HG03196 (cell line): ENCODE data around the gene RYR1.
"Not testable (repeated sequence)": the region's sequence is repeated elsewhere in the genome, so short reads cannot be mapped to it uniquely, and the experiment has no call there.

Source experiments
- ATAC-seq: cut with Tn5 transposase; IDR thresholded peaks from one replicate; pipeline ENCODE4 v1.9.1; 2021; ENCODE audit not compliant: unreplicated experiment

Gene RYR1

DNA sequence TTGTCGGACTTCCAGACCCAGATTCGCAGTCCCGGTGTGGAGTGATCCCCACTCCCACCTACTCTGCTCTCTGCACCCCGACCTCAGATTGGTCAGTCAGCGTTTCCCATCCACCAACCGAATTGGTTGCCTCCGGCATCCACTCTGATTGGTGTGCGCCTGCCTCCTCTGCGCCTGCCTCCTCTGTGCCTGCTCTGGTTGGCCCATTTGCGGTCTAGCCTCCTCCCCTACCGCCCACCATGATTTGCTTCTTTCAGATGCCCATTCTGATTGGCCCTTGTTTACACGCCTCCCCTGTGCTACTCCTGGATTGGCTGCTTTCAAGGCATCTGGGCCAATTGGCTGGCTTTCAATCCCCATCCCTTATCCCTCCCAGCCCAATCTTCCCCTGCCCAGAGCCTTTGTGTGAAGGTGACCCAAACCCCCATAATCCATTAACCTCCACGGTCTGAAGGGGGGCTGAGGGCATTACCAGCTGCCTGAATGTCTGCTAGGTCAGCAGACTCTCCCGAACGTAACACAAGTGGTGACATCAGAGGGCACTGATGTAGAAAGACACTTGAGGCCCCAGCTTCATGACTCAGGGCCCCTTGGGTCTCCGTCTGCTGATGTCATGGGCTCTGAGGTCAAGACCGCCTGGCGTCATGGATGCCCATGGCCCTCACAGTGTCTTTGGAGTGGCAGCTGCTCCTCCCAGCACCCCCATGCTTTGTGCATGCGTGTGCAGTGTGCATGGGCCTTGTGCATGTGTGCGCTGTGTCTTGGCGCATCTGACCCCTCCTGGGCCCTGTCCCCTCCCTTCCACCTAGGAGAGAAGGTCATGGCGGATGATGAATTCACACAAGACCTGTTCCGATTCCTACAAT lies 103.8 kb downstream of the RYR1 start:
- no peak for ATAC-seq

DNA sequence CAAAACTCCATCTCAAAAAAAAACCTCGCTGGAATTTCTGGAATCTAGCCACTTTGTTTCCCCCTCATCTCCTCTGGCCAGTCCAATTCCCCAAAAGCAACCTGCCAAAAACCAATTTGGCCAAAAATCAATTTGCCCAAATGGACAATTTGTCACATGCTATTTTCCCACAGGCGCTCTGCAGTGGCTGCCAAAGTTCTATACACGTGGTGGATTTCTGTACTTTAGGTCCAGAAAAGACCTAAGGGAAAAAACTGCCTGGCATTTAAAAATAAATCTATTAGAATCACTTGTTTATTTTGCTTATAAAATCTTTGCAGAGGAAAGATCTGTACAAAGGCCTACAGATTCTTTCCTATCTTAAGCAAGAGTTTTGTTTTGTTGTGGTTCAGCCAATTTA lies 104.9 kb downstream of the RYR1 start:
- no peak for ATAC-seq

DNA sequence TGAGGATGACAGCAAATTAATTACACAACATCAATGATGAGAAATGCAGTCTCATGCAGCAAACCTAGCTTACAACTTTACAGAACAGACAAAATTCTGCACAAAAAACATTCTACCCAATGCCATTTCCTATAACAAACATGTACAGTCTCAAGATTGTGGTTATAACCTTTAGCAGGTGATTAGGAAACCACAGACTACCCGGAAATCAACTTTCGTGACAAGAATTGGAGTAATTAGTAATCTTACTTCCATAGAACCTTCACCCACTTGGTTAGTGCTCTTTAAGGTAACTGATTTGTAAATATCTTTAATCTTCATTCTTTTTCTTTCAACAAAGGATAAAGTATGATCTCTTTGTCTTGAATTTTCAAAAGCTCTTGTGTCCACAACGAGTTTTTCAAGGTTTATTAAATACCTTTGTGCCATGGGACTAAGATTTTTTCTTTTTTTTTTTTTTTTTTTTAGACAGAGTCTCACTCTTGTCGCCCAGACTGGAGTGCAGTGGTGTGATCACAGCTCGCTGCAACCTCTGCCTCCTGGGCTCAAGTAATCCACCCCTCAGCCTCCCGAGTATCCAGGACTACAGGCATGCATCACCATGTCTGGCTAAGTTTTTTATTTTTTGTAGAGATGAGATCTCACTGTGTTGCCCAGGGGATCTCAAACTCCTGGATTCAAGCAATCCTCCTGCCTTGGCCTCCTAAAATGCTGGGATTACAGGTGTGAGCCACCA lies 105.5 kb downstream of the RYR1 start:
- no peak for ATAC-seq

DNA sequence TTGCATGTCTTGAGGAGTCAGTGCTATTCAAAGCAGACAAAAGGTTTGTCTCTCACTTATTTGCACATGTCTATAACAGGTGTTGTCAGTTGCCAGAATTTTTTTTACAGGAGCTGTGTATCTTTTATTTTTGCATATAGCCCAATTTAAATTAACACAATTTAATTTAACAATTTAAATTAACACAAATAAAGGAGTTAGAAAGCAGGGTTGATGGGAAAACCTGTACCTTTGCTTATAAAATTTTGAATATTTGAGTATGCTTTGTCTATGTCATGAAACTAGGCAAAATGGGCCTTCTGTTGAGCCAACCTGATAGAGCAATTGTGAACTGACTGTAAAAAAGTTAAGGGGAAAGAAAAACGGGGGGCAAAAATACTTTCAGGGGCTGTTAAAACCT lies 106.3 kb downstream of the RYR1 start:
- no peak for ATAC-seq

GRCh38 chr19:38542040-38542439 lies 108.5 kb downstream of the RYR1 start:
- ATAC-seq: no peak

DNA sequence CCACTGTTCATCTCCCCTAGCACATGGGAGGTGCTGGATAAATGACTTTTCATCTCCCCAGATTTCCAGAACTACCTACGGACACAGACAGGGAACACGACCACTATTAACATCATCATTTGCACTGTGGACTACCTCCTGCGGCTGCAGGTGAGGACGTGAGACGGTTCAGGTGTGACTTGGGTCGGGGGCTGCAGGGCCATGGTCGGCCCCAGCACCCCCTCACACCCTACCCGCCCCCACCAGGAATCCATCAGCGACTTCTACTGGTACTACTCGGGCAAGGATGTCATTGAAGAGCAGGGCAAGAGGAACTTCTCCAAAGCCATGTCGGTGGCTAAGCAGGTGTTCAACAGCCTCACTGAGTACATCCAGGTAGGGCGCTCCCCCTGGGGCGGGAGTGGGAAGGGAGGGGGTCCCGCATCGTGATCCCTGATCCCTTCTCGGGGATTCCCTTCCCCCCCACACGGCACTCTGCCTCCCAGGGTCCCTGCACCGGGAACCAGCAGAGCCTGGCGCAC lies 109.9 kb downstream of the RYR1 start:
- no peak for ATAC-seq

- peak; percentile 45 for ATAC-seq
These were observed 110.5 kb downstream of the RYR1 start for GRCh38 chr19:38543807-38544568.

GRCh38 chr19:38544569-38545315 lies 111.3 kb downstream of the RYR1 start:
- ATAC-seq: peak; percentile 59

DNA sequence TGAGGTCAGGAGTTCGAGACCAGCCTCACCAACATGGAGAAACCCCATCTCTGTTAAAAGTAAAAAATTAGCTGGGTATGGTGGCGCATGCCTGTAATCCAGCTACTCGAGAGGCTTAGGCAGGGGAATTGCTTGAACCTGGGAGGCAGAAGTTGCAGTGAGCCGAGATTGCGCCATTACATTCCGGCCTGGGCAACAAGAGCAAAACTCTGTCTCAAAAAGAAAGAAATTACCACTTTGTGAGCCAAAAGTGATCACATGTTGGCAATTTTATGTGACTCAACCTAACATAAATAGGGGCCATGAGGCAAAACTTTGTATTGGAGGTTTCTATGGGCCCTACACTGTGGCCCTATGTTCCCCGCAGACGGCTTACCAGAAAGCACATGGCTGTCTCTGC lies 112.1 kb downstream of the RYR1 start:
- no peak for ATAC-seq

DNA sequence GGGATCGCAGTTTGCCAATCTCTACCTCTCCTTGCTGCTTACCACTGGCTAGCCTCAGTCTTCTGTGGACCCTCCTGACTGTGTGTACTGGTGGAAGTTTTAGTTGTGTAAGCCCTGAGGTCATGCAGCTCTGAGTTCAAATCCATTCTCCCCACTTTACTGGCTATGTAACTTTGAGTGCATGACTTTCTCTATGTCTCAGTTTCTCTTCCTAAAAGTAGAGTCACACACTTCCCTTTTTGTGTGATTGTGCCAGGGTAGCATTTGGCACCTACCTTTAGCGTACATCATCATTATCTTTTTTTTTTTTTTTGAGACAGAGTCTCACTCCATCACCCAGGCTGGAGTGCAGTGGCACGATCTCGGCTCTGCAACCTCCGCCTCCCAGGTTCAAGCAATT lies 113.9 kb downstream of the RYR1 start:
- no peak for ATAC-seq

DNA sequence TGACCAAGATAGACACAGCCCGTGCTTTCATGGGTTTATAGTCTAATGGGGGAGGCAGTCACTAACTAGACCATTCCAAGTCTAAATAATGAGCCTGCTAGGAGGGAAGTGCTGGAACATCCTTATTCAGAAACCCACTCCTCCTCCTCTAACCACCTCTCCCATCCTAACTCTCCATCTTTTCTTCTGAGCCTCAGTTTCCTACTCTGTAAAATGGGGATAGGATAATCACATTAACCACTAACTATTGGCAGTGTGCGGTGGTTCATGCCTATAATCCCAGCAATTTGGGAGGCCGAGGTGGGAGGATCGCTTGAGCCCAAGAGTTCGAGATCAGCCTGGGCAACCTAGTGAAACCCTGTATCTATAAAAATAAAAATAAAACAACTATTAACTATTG lies 115.6 kb downstream of the RYR1 start:
- ATAC-seq: no peak

- no peak for ATAC-seq
These were observed 116.5 kb downstream of the RYR1 start for GRCh38 chr19:38549942-38550341.

DNA sequence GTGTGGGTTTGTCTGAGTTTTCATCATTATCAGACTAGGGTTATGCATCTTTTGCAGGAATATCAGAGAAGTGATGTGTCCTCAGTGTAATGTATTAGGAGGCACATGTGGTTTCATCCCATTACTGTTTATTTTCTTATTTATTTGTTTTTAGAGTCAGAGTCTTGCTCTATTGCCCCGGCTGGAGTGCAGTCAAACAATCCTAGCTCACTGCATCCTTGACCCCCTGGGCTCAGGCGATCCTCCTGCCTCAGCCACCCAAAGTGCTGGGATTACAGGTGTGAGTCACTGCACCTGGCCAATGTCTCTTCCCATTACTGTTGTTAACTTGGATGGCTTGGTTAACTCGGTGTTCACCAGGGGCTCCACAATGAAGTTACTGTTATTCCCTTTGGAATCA lies 116.9 kb downstream of the RYR1 start:
- ATAC-seq: no peak

DNA sequence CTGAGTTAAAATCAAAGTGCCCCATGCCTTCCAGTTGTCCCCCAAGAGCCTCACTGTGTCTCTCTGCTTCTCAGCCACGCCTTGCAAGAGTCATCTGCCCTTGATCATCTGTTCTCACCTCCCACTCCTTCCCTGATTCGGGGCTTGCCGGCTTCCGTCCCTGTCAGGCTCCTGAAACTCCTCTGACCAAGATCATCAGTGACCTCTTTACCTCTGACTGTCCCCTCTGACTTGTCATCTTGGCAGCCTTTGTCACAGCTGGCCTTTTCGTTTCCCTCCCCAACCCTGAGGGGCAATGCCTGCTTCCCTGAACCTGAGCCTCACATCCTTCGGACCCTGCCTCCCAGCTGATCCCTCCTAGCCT lies 117.9 kb downstream of the RYR1 start:
- no peak for ATAC-seq

DNA sequence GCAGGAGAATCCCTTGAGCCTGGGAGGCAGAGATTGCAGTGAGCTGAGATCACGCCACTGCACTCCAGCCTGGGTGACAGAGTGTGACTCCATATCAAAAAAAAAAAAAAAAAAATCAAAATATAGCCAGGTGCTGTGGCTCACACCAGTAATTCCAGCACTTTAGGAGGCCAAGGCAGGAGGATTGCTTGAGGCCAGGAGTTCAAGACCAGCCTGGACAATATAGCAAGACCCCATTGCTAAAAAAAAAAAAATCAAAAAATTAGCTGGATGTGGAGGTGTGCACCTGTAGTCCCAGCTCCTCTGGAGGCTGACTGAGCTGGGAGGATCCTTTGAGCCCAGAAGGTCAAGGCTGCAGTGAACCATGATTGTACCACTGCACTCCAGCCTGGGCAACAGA lies 119.7 kb downstream of the RYR1 start:
- not testable (repeated sequence) for ATAC-seq

- no peak for ATAC-seq
These were observed 121.2 kb downstream of the RYR1 start for GRCh38 chr19:38554676-38555141.

- ATAC-seq: no peak
These were observed 121.7 kb downstream of the RYR1 start for GRCh38 chr19:38555200-38555599.

GRCh38 chr19:38556521-38557174 lies 123.2 kb downstream of the RYR1 start:
- no peak for ATAC-seq

GRCh38 chr19:38557205-38557799 lies 123.8 kb downstream of the RYR1 start:
- ATAC-seq: peak; percentile 44

DNA sequence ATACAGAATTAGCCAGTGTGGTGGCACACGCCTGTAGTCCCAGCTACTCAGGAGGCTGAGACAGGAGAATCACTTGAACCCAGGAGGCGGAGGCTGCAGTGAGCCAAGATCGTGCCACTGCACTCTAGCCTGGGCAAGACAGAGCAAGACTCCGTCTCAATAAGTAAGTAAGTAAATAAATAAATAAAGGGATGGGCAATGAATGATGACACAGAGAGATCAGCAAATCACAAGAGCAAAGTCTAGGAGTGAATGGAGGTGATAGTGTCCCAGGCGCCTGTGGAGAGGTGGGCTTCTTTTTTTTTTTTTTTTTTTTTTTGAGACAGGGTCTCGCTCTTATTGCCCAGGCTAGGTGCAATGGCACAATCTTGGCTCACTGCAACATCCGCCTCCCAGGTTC lies 125.4 kb downstream of the RYR1 start:
- not testable (repeated sequence) for ATAC-seq
